ENCODE data around the gene WWOX.

Gene WWOX

GRCh38 chr16:78705694-78706093, 606.2 kb downstream of the WWOX start:
- peaks cover 3% of the 10 kb centered on the region for H3K9me3 ChIP-seq (ENCODE audit: control insufficient read depth, low read length)
- H3K4me3 ChIP-seq (ENCODE audit: low read length) = no peak overlapping the region
- no peaks in the 10 kb centered on the region for H3K36me3 ChIP-seq (ENCODE audit: control insufficient read depth, insufficient read depth, low read length, severe bottlenecking)
- H3K27me3 ChIP-seq (replicated peaks; ENCODE audit: control insufficient read depth, insufficient read depth, low read length) = no peaks in the 10 kb centered on the region
- H3K9ac ChIP-seq (ENCODE audit: low read length) = no peak overlapping the region
- no peaks in the 10 kb centered on the region for H3K4me1 ChIP-seq (ENCODE audit: control insufficient read depth, insufficient read depth, low read length)
- no peak for DNase-seq (ENCODE audit: low read depth)

GRCh38 chr16:78706637-78707036, 607.2 kb downstream of the WWOX start:
- H3K36me3 ChIP-seq (ENCODE audit: control insufficient read depth, insufficient read depth, low read length, severe bottlenecking) = no peaks in the 10 kb centered on the region
- peaks cover 3% of the 10 kb centered on the region for H3K9me3 ChIP-seq (ENCODE audit: control insufficient read depth, low read length)
- no peak for DNase-seq (ENCODE audit: low read depth)
- no peak overlapping the region for H3K9ac ChIP-seq (ENCODE audit: low read length)
- H3K27me3 ChIP-seq (replicated peaks; ENCODE audit: control insufficient read depth, insufficient read depth, low read length) = no peaks in the 10 kb centered on the region
- no peak overlapping the region for H3K4me3 ChIP-seq (ENCODE audit: low read length)
- no peaks in the 10 kb centered on the region for H3K4me1 ChIP-seq (ENCODE audit: control insufficient read depth, insufficient read depth, low read length)

GRCh38 chr16:78709137-78709884, 609.9 kb downstream of the WWOX start:
- no peak overlapping the region for H3K4me3 ChIP-seq (ENCODE audit: low read length)
- peaks cover 3% of the 10 kb centered on the region for H3K9me3 ChIP-seq (ENCODE audit: control insufficient read depth, low read length)
- DNase-seq (ENCODE audit: low read depth) = no peak
- H3K27me3 ChIP-seq (replicated peaks; ENCODE audit: control insufficient read depth, insufficient read depth, low read length) = no peaks in the 10 kb centered on the region
- H3K36me3 ChIP-seq (ENCODE audit: control insufficient read depth, insufficient read depth, low read length, severe bottlenecking) = no peaks in the 10 kb centered on the region
- H3K9ac ChIP-seq (ENCODE audit: low read length) = no peak overlapping the region
- no peaks in the 10 kb centered on the region for H3K4me1 ChIP-seq (ENCODE audit: control insufficient read depth, insufficient read depth, low read length)

GRCh38 chr16:78715106-78715505, 615.7 kb downstream of the WWOX start:
- H3K9me3 ChIP-seq (ENCODE audit: control insufficient read depth, low read length) = no peaks in the 10 kb centered on the region
- H3K36me3 ChIP-seq (ENCODE audit: control insufficient read depth, insufficient read depth, low read length, severe bottlenecking) = no peaks in the 10 kb centered on the region
- no peak overlapping the region for H3K4me3 ChIP-seq (ENCODE audit: low read length)
- no peak overlapping the region for H3K9ac ChIP-seq (ENCODE audit: low read length)
- no peak for DNase-seq (ENCODE audit: low read depth)
- no peaks in the 10 kb centered on the region for H3K27me3 ChIP-seq (replicated peaks; ENCODE audit: control insufficient read depth, insufficient read depth, low read length)
- H3K4me1 ChIP-seq (ENCODE audit: control insufficient read depth, insufficient read depth, low read length) = no peaks in the 10 kb centered on the region

GRCh38 chr16:78715673-78716072, 616.2 kb downstream of the WWOX start:
- H3K36me3 ChIP-seq (ENCODE audit: control insufficient read depth, insufficient read depth, low read length, severe bottlenecking) = no peaks in the 10 kb centered on the region
- H3K27me3 ChIP-seq (replicated peaks; ENCODE audit: control insufficient read depth, insufficient read depth, low read length) = no peaks in the 10 kb centered on the region
- no peak overlapping the region for H3K9ac ChIP-seq (ENCODE audit: low read length)
- DNase-seq (ENCODE audit: low read depth) = no peak
- H3K4me3 ChIP-seq (ENCODE audit: low read length) = no peak overlapping the region
- H3K9me3 ChIP-seq (ENCODE audit: control insufficient read depth, low read length) = no peaks in the 10 kb centered on the region
- no peaks in the 10 kb centered on the region for H3K4me1 ChIP-seq (ENCODE audit: control insufficient read depth, insufficient read depth, low read length)

GRCh38 chr16:78718141-78718540, 618.7 kb downstream of the WWOX start:
- no peaks in the 10 kb centered on the region for H3K27me3 ChIP-seq (replicated peaks; ENCODE audit: control insufficient read depth, insufficient read depth, low read length)
- H3K9me3 ChIP-seq (ENCODE audit: control insufficient read depth, low read length) = no peaks in the 10 kb centered on the region
- no peak overlapping the region for H3K4me3 ChIP-seq (ENCODE audit: low read length)
- DNase-seq (ENCODE audit: low read depth) = no peak
- H3K4me1 ChIP-seq (ENCODE audit: control insufficient read depth, insufficient read depth, low read length) = no peaks in the 10 kb centered on the region
- no peak overlapping the region for H3K9ac ChIP-seq (ENCODE audit: low read length)
- H3K36me3 ChIP-seq (ENCODE audit: control insufficient read depth, insufficient read depth, low read length, severe bottlenecking) = no peaks in the 10 kb centered on the region

GRCh38 chr16:78720416-78720815, 621.0 kb downstream of the WWOX start:
- no peaks in the 10 kb centered on the region for H3K4me1 ChIP-seq (ENCODE audit: control insufficient read depth, insufficient read depth, low read length)
- DNase-seq (ENCODE audit: low read depth) = no peak
- no peaks in the 10 kb centered on the region for H3K27me3 ChIP-seq (replicated peaks; ENCODE audit: control insufficient read depth, insufficient read depth, low read length)
- H3K36me3 ChIP-seq (ENCODE audit: control insufficient read depth, insufficient read depth, low read length, severe bottlenecking) = no peaks in the 10 kb centered on the region
- H3K9me3 ChIP-seq (ENCODE audit: control insufficient read depth, low read length) = peaks cover 5% of the 10 kb centered on the region
- H3K9ac ChIP-seq (ENCODE audit: low read length) = no peak overlapping the region
- no peak overlapping the region for H3K4me3 ChIP-seq (ENCODE audit: low read length)

- peaks cover 5% of the 10 kb centered on the region for H3K9me3 ChIP-seq (ENCODE audit: control insufficient read depth, low read length)
- H3K27me3 ChIP-seq (replicated peaks; ENCODE audit: control insufficient read depth, insufficient read depth, low read length) = no peaks in the 10 kb centered on the region
- no peak overlapping the region for H3K4me3 ChIP-seq (ENCODE audit: low read length)
- no peaks in the 10 kb centered on the region for H3K36me3 ChIP-seq (ENCODE audit: control insufficient read depth, insufficient read depth, low read length, severe bottlenecking)
- H3K9ac ChIP-seq (ENCODE audit: low read length) = no peak overlapping the region
- no peak for DNase-seq (ENCODE audit: low read depth)
- peaks cover 4% of the 10 kb centered on the region for H3K4me1 ChIP-seq (ENCODE audit: control insufficient read depth, insufficient read depth, low read length)
Measured at GRCh38 chr16:78727536-78727935, 628.1 kb downstream of the WWOX start.

GRCh38 chr16:78729687-78730086, 630.2 kb downstream of the WWOX start:
- Histone ChIP-seq H3K9ac (ENCODE audit: low read length) (no peak overlapping the region), H3K27me3 (replicated peaks; ENCODE audit: control insufficient read depth, insufficient read depth, low read length) (no peaks in the 10 kb centered on the region), H3K9me3 (ENCODE audit: control insufficient read depth, low read length) (no peaks in the 10 kb centered on the region), H3K4me1 (ENCODE audit: control insufficient read depth, insufficient read depth, low read length) (peaks cover 4% of the 10 kb centered on the region), H3K4me3 (ENCODE audit: low read length) (no peak overlapping the region), H3K36me3 (ENCODE audit: control insufficient read depth, insufficient read depth, low read length, severe bottlenecking) (no peaks in the 10 kb centered on the region)
- no peak for DNase-seq (ENCODE audit: low read depth)

- DNase-seq (ENCODE audit: low read depth) = no peak
- no peaks in the 10 kb centered on the region for H3K36me3 ChIP-seq (ENCODE audit: control insufficient read depth, insufficient read depth, low read length, severe bottlenecking)
- no peak overlapping the region for H3K4me3 ChIP-seq (ENCODE audit: low read length)
Measured at GRCh38 chr16:78731785-78732184, 632.3 kb downstream of the WWOX start.

GRCh38 chr16:78732696-78733095, 633.2 kb downstream of the WWOX start:
- H3K9ac ChIP-seq (ENCODE audit: low read length) = no peak overlapping the region
- no peak for DNase-seq (ENCODE audit: low read depth)
- H3K36me3 ChIP-seq (ENCODE audit: control insufficient read depth, insufficient read depth, low read length, severe bottlenecking) = no peaks in the 10 kb centered on the region
- H3K4me3 ChIP-seq (ENCODE audit: low read length) = no peak overlapping the region
- H3K4me1 ChIP-seq (ENCODE audit: control insufficient read depth, insufficient read depth, low read length) = peaks cover 4% of the 10 kb centered on the region
- H3K9me3 ChIP-seq (ENCODE audit: control insufficient read depth, low read length) = no peaks in the 10 kb centered on the region
- no peaks in the 10 kb centered on the region for H3K27me3 ChIP-seq (replicated peaks; ENCODE audit: control insufficient read depth, insufficient read depth, low read length)

More at GRCh38 chr16:78731785-78732184, 632.3 kb downstream of the WWOX start:
- Histone ChIP-seq H3K4me1 (ENCODE audit: control insufficient read depth, insufficient read depth, low read length) (peaks cover 4% of the 10 kb centered on the region), H3K9ac (ENCODE audit: low read length) (no peak overlapping the region), H3K9me3 (ENCODE audit: control insufficient read depth, low read length) (no peaks in the 10 kb centered on the region), H3K27me3 (replicated peaks; ENCODE audit: control insufficient read depth, insufficient read depth, low read length) (no peaks in the 10 kb centered on the region)

- Histone ChIP-seq H3K27me3 (replicated peaks; ENCODE audit: control insufficient read depth, insufficient read depth, low read length) (no peaks in the 10 kb centered on the region), H3K4me1 (ENCODE audit: control insufficient read depth, insufficient read depth, low read length) (no peaks in the 10 kb centered on the region), H3K9me3 (ENCODE audit: control insufficient read depth, low read length) (no peaks in the 10 kb centered on the region), H3K9ac (ENCODE audit: low read length) (no peak overlapping the region), H3K36me3 (ENCODE audit: control insufficient read depth, insufficient read depth, low read length, severe bottlenecking) (no peaks in the 10 kb centered on the region), H3K4me3 (ENCODE audit: low read length) (no peak overlapping the region)
- no peak for DNase-seq (ENCODE audit: low read depth)
Measured at GRCh38 chr16:78735337-78735736, 635.9 kb downstream of the WWOX start.
